Endodermal cell (in vitro differentiated cells): ENCODE results near the gene ADAMTS2. TPM values are rescaled to one million over a fixed set of nuclear protein-coding genes. Genes with fewer than 3 reads are reported as not detected.

Experiments
- DNase-seq: peaks from one replicate; pipeline ENCODE4 v3.0.0-alpha.2; 2017
- H3K27ac ChIP-seq: 2 replicates; pipeline ENCODE4 v1.5.1; 2013; ENCODE audit warnings: mild to moderate bottlenecking, low read depth, low read length, moderate library complexity
- H3K27me3 ChIP-seq: 2 replicates; pipeline ENCODE4 v1.6.1; 2013; ENCODE audit warnings: mild to moderate bottlenecking, low read length, moderate library complexity; ENCODE audit not compliant: insufficient read depth, control insufficient read depth, poor library complexity, severe bottlenecking
- H3K36me3 ChIP-seq: 2 replicates; pipeline ENCODE4 v1.7.0; 2013; ENCODE audit warnings: mild to moderate bottlenecking, low read length, moderate library complexity; ENCODE audit not compliant: control insufficient read depth, insufficient read depth
- H3K4me1 ChIP-seq: one replicate; pipeline ENCODE4 v1.7.0; 2013; ENCODE audit warnings: low read length; ENCODE audit not compliant: control insufficient read depth, insufficient read depth
- H3K4me3 ChIP-seq: 2 replicates; pipeline ENCODE4 v1.5.1; 2013; ENCODE audit warnings: mild to moderate bottlenecking, low read length, moderate library complexity
- H3K9ac ChIP-seq: 2 replicates; pipeline ENCODE4 v1.6.1; 2013; ENCODE audit warnings: mild to moderate bottlenecking, low read length, moderate library complexity; ENCODE audit not compliant: poor library complexity, severe bottlenecking; ENCODE audit errors: extremely low read depth
- H3K9me3 ChIP-seq: 2 replicates; pipeline ENCODE4 v1.6.1; 2013; ENCODE audit warnings: mild to moderate bottlenecking, low read length, moderate library complexity; ENCODE audit not compliant: control insufficient read depth
- H3K27ac Mint-ChIP-seq: 2 replicates; pipeline ENCODE4 v1.8.0; 2020; ENCODE audit warnings: mixed read lengths
- H3K27me3 Mint-ChIP-seq: 2 replicates; pipeline ENCODE4 v1.8.0; 2021; ENCODE audit warnings: mild to moderate bottlenecking, mixed read lengths; ENCODE audit not compliant: insufficient read depth
- H3K36me3 Mint-ChIP-seq: 2 replicates; pipeline ENCODE4 v1.8.0; 2020; ENCODE audit warnings: low read depth, mixed read lengths
- H3K4me1 Mint-ChIP-seq: 2 replicates; pipeline ENCODE4 v1.8.0; 2020; ENCODE audit warnings: mixed read lengths
- H3K4me3 Mint-ChIP-seq: 2 replicates; pipeline ENCODE4 v1.8.0; 2020; ENCODE audit warnings: mild to moderate bottlenecking, moderate library complexity, mixed read lengths
- H3K9me3 Mint-ChIP-seq: 2 replicates; pipeline ENCODE4 v1.8.0; 2020; ENCODE audit warnings: mild to moderate bottlenecking, mixed read lengths
- CTCF ChIP-seq: fragments of 200-600 bp; sonication (generic); conservative IDR thresholded peaks from 2 replicates; pipeline ENCODE4 v1.5.0; 2021; ENCODE audit warnings: antibody characterized with exemption, mild to moderate bottlenecking
- WGBS, 2 experiments: methylation state at CpG; one replicate each; pipeline versions ENCODE4 v1.1.5 to v1.1.7; 2013; ENCODE audit warnings: missing lambda C conversion rate in 2 of 2, mixed read lengths in 1 of 2; ENCODE audit not compliant: insufficient coverage in 1 of 2, insufficient read length in 1 of 2; 5-methylcytosine and 5-hydroxymethylcytosine counted together
- total RNA-seq, 2 donors: library from RNA; stranded (reverse); fragmentation: NEBNext Ultra II Directional in 1 of 2; extraction: Animal tissue kit (Norgen Biotek cat#: 25700) in 1 of 2; gene quantifications; 2 replicates in 1 of 2; 3 replicates in 1 of 2; pipeline ENCODE4 v1.2.1, GENCODE V29; 2021

Gene ADAMTS2
- total RNA-seq, 2 donors from 2014 or later: 1.2 to 2.6 TPM

GRCh38 chr5:179344431-179345182 is 654 bp downstream of the ADAMTS2 start:
- H3K9ac ChIP-seq: no peak overlapping the region
- H3K27ac Mint-ChIP-seq: no peak overlapping the region
- peak overlapping the region; percentile 55 for H3K4me3 Mint-ChIP-seq
- no peaks in the 10 kb centered on the region for H3K36me3 ChIP-seq
- H3K27me3 ChIP-seq: peaks cover 74% of the 10 kb centered on the region
- H3K9me3 ChIP-seq: no peaks in the 10 kb centered on the region
- no peak for TF ChIP-seq CTCF
- peaks cover 4% of the 10 kb centered on the region for H3K4me1 ChIP-seq
- peak; percentile 74 for DNase-seq
- no peak overlapping the region for H3K27ac ChIP-seq
- peaks cover 78% of the 10 kb centered on the region for H3K27me3 Mint-ChIP-seq
- WGBS, 2 experiments: 0% methylated on average over 24 to 85 of the region's 85 CpGs
- no peaks in the 10 kb centered on the region for H3K9me3 Mint-ChIP-seq
- peak overlapping the region; percentile 80 for H3K4me3 ChIP-seq
- peaks cover 8% of the 10 kb centered on the region for H3K4me1 Mint-ChIP-seq
- no peaks in the 10 kb centered on the region for H3K36me3 Mint-ChIP-seq

DNA sequence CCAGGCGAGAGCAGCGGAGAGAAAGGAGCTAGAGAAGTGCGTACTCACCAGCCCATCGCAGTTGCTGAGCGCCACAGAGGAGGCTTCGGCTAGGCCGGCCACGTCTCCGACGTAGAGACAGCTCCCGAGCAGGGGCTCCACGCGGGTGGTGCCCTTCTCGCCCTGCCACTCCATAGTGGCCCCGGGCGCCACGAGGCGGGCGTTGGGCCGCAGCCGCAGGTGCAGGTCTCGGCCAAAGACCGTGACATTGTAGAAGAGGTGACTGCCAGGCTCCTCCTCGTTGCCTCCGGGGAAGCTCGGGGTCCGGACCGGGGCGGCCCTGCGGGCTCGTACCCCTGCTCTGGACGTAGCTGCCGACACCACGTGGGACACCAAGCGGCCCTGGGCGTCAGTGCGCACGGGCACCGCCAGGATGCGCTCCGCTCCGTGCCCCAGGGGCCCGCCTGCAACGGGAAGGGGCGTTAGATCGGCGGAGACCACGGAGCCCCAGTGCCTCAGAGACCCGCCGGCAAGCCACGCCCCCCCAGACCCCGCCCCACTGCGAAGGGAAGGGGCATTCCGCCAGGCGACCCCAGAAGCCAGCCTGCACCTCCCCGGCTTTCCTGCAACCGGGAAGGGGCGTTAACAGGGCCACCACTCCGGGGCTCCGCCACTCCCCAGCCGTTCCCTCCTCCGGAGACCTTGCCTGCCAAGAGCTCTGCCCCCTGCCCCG is 1.4 kb downstream of the ADAMTS2 start:
- H3K27me3 Mint-ChIP-seq: peaks cover 72% of the 10 kb centered on the region
- Histone ChIP-seq H3K9ac (no peak overlapping the region), H3K4me1 (peaks cover 4% of the 10 kb centered on the region), H3K36me3 (no peaks in the 10 kb centered on the region), H3K27ac (no peak overlapping the region), H3K4me3 (peak overlapping the region; percentile 80), H3K9me3 (no peaks in the 10 kb centered on the region), H3K27me3 (peaks cover 67% of the 10 kb centered on the region)
- H3K4me3 Mint-ChIP-seq: peak overlapping the region; percentile 55
- H3K4me1 Mint-ChIP-seq: peaks cover 8% of the 10 kb centered on the region
- WGBS, 2 experiments: 1 to 2% methylated on average over 27 to 63 of the region's 63 CpGs
- peak; percentile 94 for DNase-seq
- H3K36me3 Mint-ChIP-seq: no peaks in the 10 kb centered on the region
- TF ChIP-seq CTCF: peak; percentile 78
- no peaks in the 10 kb centered on the region for H3K9me3 Mint-ChIP-seq
- H3K27ac Mint-ChIP-seq: no peak overlapping the region

GRCh38 chr5:179343021-179343718 is 2.1 kb downstream of the ADAMTS2 start:
- H3K27me3 Mint-ChIP-seq: peaks cover 65% of the 10 kb centered on the region
- H3K4me1 Mint-ChIP-seq: peaks cover 8% of the 10 kb centered on the region
- peak overlapping the region; percentile 80 for H3K4me3 ChIP-seq
- H3K9me3 ChIP-seq: no peaks in the 10 kb centered on the region
- H3K27ac Mint-ChIP-seq: no peak overlapping the region
- H3K36me3 Mint-ChIP-seq: no peaks in the 10 kb centered on the region
- no peak overlapping the region for H3K9ac ChIP-seq
- WGBS, 2 experiments: 41 to 54% methylated on average over 15 to 20 of the region's 20 CpGs
- no peaks in the 10 kb centered on the region for H3K9me3 Mint-ChIP-seq
- TF ChIP-seq CTCF: no peak
- no peak overlapping the region for H3K27ac ChIP-seq
- H3K4me1 ChIP-seq: peaks cover 4% of the 10 kb centered on the region
- peaks cover 60% of the 10 kb centered on the region for H3K27me3 ChIP-seq
- no peak for DNase-seq
- H3K36me3 ChIP-seq: no peaks in the 10 kb centered on the region
- H3K4me3 Mint-ChIP-seq: peak overlapping the region; percentile 55
